GM21529 (cell line): ENCODE results near the gene INPP5B.
"Not testable (repeated sequence)": the region's sequence is repeated elsewhere in the genome, so short reads cannot be mapped to it uniquely, and the experiment has no call there.

ENCODE experiments used
- ATAC-seq: cut with Tn5 transposase; IDR thresholded peaks from one replicate; pipeline ENCODE4 v1.9.1; 2021; ENCODE audit not compliant: unreplicated experiment

The INPP5B gene

GRCh38 chr1:37948166-37948565 lies 1.3 kb upstream of the INPP5B start:
- ATAC-seq, result no peak

DNA sequence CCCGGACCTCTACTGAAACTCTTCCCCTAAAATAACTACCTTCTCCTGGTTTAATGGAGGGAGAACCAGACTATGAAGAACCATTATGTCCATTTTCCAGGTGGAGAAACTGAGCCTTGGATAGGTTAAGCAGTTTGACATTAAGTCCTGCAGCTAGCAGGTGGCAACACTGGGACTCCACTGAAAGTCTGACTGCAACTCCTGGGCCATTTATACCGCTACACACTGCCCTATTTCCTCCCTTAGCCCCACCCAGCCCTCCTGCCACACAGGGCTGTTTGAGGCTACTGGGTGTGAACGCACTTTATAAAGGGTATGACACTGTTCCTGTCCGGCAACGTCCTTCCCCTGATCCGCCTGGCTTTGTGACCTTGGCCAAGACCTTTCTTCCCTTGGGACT lies 511 bp upstream of the INPP5B start:
- no peak for ATAC-seq

DNA sequence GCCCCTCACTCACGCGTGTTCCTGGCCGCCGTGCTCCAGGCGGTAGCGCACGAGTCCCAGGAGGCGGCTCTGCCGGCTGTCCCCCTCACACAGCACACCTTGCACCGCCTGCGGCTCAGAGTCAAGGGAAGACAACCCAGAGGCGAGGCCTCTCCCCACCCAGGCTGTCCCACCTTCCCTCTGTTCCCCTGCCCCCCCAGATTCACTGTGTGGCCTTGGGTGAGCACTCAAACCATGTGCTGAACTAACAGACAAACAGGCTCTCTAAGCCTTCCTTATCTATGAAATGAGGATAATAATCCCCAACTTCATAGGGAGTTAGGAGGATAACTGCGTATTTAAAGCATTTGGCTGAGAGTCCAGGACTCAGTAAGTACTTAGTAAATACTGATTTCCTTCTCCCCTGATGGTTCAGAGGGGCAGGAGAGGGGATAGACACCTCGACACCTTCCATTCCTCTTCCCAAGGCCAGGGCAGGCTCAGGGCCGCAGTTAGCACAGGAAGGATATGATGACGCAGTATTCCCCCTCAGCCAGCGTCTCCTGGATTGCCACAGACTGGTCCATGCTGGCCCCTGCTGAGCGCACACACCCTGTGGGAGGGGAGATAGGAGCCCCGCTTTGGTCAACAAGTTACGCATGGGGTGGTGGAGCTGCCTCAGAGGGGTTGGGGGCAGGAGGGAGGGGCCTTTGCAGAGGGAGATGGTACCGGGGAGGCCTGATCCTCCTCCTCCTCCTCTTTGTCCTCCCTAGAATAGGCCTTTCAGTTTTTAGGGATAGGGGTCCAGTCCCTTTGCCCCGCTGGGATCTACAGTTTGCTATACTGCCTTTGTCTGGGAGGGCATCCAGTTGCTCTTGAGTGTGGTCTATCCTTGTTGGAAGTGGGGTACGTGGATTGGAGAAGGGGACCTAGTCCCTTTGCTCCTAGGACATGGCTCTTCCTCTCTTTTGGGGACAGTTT lies 830 bp downstream of the INPP5B start:
- ATAC-seq, result peak; percentile 15

DNA sequence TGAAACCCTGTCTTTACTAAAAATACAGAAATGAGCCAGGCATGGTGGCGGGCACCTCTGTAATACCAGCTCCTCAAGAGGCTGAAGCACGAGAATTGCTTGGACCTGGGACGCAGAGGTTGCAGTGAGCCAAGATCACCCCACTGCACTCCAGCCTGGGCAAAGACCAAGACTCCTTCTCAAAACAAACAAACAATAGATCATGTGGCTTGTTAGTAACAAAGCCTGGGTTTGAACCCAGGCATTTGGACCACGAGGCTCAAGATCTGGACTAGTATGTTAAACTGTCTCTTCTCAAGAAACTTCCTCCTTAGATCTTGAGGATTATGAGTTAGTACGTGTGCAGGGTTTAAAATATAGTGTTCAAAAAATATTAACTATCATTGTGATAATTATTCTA lies 1.6 kb downstream of the INPP5B start:
- no peak for ATAC-seq

DNA sequence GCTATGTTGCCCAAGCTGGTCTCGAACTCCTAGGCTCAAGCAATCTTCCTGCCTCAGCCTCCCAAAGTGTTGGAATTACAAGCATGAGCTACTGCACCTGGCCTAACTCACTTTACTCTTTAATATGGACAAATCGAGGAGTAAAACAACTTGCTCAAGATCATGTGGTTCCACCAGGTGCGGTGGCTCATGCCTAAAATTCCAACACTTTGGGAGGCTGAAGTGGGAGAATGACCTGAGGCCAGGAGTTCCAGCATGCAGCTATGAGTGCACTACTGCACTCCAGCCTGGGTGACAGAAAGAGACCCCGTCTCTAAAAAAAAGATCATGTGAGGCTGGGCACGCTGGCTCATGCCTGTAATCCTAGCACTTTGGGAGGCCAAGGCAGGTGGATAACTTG lies 2.0 kb downstream of the INPP5B start:
- ATAC-seq, result no peak

- ATAC-seq, result no peak
Observed at GRCh38 chr1:37944086-37944763, 2.6 kb downstream of the INPP5B start.

DNA sequence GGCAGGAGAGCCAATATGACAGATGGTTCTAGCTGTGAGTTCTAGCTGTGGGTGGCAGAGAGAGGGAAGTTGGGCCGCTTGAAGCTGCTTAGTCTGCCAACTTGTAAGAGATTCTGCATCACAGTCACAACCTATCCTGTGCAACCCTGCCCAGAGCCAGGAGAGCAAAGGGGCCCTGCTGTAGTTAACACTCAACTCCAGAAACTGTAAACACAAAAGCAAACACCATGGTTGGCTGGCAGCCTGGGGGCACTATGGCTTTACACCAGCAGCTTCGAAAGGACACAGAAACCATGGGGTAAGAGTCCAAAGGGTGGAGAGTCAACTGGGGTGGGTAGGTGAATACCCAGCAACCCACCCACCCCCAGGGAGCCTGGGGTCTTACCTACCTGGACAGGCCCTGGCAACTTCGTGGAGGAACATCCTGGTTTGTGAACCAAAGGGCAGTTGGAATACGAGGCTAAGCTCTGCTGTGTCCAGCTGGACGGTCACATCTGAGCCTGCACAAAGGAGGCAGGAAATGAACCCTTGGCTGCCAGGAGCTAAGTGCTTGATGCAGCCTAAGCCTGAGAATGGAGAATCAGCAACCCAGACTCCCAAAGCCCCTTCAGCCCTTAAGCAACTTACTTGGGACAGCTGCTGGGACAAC lies 6.4 kb downstream of the INPP5B start:
- ATAC-seq, result no peak

DNA sequence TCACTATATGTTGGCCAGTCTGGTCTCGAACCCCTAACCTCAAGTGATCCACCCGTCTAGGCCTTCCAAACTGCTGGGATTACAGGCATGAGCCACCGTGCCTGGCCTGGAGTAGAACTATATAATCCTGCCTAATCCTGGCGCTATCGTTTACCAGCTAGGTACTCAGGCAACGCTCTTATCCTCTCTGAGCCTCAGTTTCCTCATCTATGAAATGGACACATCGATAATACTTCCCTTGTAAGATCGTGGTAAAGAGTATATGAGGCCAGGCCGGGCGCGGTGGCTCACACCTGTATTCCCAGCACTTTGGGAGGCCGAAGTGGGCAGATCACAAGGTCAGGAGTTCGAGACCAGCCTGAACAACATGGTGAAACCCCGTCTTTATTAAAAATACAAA lies 10.1 kb downstream of the INPP5B start:
- ATAC-seq, result not testable (repeated sequence)

- ATAC-seq, result no peak
Observed at GRCh38 chr1:37932759-37933158, 14.1 kb downstream of the INPP5B start.

- peak; percentile 96 for ATAC-seq
Observed at GRCh38 chr1:37931361-37932158, 15.3 kb downstream of the INPP5B start.

- ATAC-seq, result peak; percentile 4
Observed at GRCh38 chr1:37931102-37931360, 15.8 kb downstream of the INPP5B start.

GRCh38 chr1:37930246-37931101 lies 16.4 kb downstream of the INPP5B start:
- no peak for ATAC-seq

- peak; percentile 58 for ATAC-seq
Observed at GRCh38 chr1:37926038-37926924, 20.6 kb downstream of the INPP5B start.

DNA sequence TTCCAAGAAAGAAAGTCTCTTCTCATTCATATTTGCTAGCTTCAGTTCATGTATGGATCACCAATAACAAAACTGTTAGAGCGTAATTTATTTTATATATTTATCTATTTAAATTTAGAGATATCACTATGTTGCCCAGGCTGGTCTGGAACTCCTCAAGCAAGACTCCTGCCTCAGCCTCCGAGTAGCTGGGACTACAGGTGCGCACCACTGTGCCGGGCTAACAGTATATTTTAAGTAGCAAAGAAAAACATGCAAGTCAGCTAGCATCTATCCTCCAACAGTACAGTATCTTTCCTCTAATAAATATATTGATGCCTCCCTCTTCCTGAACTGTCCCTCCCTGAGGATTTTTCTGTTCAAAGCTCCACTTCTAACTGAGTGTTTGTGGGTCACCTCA lies 21.5 kb downstream of the INPP5B start:
- no peak for ATAC-seq

DNA sequence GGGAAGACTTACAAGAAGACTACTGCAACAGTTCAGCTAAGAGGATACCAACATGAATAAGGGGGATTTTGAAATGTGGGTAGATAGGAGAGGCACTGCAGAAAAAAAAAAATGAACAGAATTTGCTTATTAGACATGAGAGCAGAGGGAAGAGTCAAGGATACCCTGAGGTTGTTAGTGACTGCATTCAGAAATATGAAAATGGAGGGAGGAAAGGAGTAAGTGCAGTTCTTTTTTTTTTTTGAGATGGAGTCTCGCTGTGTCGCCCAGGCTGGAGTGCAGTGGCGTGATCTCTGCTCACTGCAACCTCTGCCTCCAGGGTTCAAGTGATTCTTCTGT lies 23.3 kb downstream of the INPP5B start:
- ATAC-seq, result no peak

GRCh38 chr1:37922767-37923550 lies 23.9 kb downstream of the INPP5B start:
- ATAC-seq, result peak; percentile 64

DNA sequence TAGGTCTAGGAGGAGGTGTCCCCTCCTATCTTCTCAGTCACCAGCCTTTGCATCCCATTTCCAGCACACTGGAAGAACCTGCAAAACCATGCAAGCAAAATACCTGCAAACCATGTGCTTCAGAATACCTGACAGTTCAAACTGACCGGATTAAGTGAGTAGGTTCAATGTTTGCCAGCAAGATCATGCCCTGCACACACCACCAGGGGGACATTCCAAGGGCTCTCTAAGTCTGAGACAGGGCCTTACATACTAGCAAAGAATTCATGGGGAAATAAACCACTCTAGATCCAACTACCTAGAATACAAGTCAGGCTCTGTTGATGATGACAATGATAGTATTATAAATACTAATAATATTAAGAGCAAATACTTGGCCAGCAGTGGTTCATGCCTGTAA lies 27.6 kb downstream of the INPP5B start:
- no peak for ATAC-seq

- ATAC-seq, result no peak
Observed at GRCh38 chr1:37915476-37916093, 31.3 kb downstream of the INPP5B start.
